ENCODE measurements around the gene SCRN2.

Gene SCRN2
- total RNA-seq, result 1.9 to 14.6 (median 7.1) reads per million in 18 experiments

GRCh38 chr17:47840742-47841487, at the start of gene SCRN2:
SCRN2 (minus strand) TSS chr17:47841273; CDS start chr17:47840843, 430 bp downstream.
- DNase-seq, result peak; percentile 87 to 92

DNA sequence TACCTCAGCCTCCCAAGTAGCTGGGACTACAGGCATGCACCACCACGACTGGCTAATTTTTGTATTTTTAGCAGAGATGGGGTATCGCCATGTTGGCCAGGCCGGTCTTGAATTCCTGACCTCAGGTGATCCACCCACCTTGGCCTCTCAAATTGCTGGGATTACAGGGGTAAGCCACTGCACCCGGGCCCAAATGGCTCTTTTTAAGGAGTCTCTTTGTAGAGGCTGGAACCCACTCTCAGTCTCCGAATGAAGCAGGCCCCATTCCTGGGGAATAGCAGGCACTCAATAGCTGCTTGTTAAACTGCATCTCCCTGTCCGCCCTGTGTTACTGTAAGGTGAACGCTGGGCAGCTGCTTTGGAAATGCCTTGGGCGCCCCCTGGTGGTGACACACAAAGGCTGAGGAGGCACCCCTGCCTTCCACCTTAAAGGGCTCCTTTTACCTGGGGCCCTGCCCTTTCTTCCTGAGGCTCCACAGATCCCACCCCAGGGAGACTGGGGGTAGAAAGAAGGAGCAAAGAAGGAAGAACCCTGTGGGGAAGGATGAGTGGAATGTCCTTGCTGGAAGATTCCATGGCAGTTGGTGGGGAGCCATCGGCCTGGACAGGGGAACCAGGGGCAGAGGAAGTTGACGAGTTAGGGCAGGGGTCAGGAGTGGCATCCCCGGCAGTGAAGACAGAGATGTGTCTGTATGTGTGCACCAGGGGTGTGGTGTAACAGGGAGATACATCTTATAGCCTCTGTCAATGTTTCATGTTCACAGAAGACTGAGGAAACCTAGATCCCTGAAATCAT, 48.9 kb upstream of the SCRN2 start:
- DNase-seq, result peak; percentile 75 to 82

DNA sequence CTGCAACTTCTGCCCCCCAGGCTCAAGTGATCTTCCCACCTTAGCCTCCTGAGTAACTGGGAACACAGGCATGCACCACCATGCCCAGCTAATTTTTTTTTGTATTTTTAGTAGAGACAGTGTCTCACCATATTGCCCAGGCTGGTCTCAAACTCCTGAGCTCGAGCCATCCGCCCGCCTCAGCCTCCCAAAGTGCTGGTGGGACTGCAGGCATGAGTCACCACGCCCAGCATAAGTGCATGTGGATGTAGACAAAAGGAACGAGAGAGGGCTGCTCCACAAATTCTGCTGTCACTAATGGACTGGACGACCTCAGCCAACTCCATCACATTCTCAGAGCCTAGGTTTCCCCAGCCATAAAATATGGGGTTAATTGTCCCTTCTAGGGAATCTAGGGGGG, 47.2 kb upstream of the SCRN2 start:
- no peak for DNase-seq

DNA sequence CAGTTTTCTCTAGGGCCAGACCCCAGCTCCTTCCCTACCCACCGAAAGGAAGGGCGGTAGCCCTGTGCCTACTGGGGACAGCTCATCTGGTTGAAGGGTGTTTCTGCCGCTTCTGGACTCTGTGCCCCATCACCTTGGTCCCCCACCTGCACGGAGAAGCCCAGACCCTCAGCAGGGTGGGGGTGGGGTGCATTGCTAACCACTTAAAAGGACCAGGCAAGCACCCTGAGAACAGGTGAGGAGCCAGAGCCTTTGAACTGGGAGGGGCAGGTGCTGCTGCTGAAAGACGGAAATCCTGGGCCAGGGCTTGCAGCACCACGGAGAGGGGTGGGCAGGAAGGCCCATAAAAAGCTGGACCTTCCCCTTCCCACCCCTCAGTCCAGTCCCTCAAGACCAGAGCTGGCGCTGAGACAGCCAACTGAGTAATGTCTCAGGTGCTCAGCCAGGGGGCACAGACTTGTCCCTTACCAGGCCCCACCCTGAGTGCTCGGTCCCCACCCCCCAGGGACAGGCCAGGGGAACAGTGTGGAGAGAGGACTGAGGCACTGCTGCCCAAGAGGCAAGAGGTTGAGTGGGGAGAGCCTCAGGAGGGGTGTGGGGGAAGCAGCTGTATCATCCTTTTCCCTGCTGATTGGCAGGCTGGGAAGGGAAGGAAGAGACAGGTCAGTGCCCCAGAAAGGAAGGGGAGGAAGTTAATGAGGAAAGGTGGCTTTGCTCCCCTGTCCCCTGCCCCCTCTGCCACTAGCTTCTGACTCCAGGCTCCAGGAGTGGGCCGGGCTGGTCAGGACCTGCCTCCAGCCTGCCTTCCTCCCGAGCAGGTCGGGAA, 44.0 kb upstream of the SCRN2 start:
- DNase-seq, result no peak

GRCh38 chr17:47884427-47884740, 43.3 kb upstream of the SCRN2 start:
- DNase-seq, result no peak

DNA sequence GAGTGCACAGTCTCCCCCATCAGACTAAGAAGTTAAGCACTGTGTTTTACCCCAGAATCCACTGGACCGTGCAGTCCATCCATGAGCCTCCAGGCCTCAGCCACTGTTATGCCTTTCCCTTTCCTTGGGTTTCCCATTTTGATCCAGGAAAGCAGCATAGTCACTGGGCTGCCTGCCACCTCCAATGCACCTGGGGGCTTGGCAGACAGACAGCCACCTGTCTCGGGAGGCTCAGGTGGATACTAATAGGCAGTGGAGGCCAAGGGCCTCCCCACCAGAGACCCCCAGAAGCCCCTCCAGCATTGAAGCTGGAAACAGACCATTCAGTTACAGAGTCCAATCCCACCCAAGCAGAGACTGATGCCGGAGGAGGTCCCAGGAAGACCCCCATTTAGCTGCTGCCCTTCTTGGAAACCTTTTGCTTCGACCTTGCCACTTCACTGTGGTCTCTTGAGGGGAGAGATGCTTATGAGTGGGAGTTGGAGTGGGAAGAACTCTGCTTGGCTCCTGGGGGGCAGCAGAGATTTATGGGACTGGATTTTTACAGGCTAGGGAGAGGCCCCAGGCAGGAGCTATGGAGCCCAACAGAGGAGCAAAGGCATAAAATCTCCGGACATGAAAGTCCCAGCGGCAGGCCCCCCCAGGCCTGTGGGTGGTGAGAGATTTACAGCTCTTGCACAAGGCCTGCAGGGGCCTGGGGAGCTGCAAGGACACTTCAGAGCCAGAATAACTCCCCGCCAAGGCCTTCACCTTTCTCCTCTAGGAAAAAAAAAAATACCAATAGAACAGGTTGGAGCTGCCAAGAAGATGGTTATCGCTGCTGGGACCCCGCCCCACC, 42.7 kb upstream of the SCRN2 start:
- no peak for DNase-seq

- no peak for DNase-seq
Observed at GRCh38 chr17:47882695-47883588, 41.9 kb upstream of the SCRN2 start.

- DNase-seq, result peak; percentile 20 to 42
Observed at GRCh38 chr17:47882247-47882646, 41.2 kb upstream of the SCRN2 start.

GRCh38 chr17:47879776-47880454, 38.8 kb upstream of the SCRN2 start:
- no peak for DNase-seq

DNA sequence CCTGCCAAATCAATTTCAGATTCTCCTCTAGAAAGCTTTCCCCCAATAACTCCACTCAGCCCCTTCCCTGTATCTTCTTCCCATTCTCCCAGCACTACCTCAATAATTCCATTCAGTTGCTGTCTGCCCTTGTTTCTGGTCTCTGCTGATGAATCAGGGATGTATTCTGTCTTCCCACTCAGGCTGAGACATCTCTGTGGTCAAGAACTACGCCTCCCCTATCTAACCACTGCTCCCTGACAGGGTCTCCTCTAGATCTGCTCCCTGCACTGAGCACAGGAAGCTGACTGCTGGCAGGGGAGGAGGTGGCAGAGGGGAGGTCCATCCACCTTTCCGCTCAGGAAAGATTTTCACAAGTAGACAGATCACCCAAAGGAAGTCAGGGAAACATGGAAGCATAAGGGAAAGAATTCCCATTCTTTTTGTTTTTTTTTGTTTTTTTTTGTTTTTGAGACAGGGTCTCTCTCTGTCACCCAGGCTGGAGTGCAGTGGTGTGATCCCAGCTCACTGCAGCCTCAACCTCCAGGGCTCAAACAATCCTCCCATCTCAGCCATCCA, 38.0 kb upstream of the SCRN2 start:
- peak in 1 of 2 donors; percentile 48 for DNase-seq

DNA sequence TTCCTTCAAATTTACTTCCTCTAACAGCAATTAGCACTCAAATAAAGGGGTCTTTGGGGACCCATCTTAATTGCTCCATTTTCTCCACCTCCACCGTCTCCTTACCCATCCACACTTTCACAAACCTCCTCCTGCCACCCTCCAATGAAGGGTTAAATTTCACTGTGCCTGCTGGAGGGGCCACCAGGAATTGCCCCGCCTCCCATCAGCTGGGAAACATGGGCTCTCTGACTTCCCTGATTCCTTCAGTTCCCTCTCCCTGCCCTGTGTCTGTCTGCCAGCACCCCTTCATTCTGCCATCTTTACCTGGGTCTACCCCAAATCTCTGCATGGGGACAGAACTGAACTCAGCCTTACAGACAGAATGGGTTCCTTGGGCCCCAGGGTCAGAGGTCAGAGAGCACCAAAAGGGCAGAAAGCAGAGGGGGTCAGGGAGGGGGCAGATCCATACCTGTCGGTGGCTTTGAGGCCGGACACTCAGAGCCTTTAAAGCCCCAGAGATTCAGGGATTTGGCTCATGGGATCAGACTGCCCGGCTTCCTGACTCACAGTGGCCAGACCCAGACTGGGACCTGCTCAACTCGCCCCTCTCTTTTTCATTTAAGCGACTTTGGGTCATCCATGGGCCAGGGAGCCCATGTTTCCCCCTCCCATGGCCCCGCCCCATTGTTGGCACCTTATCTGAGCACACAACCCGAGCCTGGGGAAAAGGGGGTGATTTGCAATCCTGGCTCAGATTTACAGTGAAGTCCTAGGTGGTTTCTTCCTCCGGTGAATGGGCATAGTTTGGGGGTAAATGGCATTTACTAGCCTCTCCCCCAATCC, 37.3 kb upstream of the SCRN2 start:
- DNase-seq, result no peak

- DNase-seq, result no peak
Observed at GRCh38 chr17:47877368-47878034, 36.4 kb upstream of the SCRN2 start.

DNA sequence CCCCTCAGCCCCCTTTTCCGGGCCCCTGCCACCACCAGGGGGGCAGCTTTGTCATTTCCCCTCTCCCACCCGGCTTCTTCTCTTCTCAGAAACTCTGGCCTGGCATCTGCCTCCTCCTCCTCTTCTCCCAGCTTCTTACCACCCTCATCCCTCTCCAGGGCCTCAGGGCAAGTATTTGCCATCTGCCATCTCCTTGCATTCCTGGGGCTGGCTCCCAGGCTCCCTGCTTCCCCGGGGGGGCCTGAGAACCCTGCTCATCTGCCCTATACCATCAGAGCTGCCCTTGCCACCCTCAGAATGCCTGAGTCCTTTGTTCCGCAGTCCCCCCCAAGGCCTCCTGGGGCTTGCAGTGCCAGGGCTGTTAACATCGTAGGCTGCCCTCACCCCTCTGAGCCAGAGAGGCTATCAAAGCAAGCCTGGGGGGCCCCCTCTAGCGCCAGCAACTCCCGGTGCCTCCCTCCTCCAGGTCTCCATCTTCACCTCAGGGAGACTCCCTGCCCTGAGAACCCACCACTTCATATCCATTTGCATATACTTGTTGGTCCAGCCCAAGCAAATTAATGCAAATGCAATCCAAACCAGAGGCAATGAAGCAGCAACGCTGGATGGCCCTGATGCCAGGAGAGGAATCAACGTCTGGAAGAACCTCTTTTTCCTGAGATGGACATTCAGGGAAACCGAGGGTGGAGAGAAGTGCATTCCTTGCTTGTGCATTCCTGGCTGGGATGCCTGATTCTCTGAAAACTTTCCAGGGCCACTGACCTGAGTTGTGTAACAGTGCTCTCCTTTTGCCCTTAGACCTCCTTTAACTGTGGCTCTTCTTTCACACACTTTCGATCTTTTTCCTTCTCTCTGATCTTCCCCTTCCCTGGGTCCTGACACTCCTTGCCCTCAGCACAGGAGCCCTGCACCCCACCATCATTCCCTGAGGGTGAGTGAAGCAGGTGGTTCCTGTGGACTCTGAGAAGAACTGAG, 34.2 kb upstream of the SCRN2 start:
- DNase-seq, result no peak

DNA sequence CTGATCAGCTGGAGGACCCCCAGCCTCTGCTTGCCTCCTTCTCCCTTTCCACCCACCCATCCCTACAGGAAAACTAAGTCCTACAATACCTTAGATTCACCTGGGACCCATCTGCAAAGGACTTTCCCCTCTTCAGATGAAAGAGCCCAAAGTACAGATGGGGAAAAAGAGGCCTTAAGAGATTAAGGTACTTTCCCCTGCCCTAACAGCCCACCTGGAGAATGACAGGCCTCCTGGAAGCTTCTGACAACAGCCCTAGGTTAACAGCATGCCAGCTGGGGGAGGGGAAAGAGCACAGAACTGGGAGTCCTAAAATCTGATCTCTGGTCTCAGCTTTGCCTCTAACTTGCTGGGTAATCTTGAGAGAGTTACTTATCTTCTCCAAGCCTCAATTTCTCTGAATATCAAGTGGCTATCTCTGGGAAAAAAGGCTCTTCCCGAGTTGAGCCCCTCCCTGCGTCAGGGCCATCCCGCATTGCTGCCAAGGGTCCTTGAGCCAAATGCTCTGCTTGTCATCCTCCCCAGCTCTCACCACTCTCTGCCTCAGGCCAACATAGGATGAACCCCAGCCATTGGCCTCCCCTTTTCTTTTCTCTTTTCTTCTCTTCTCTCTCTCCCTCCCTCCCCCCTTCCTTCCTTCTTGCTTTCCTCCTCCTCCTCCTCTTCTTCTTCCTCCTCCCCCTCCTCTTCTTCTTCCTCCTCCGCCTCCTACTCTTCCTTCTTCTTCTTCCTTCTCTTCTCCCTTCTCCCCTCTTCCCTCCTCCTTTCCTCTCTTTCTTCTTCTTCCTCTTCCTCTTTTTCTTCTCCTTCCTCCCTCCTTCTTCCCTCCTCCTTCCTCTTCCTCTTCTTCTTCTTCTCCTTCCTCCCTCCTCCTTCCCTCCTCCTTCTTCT, 32.4 kb upstream of the SCRN2 start:
- DNase-seq, result no peak

- no peak for DNase-seq
Observed at GRCh38 chr17:47872651-47873161, 31.6 kb upstream of the SCRN2 start.

DNA sequence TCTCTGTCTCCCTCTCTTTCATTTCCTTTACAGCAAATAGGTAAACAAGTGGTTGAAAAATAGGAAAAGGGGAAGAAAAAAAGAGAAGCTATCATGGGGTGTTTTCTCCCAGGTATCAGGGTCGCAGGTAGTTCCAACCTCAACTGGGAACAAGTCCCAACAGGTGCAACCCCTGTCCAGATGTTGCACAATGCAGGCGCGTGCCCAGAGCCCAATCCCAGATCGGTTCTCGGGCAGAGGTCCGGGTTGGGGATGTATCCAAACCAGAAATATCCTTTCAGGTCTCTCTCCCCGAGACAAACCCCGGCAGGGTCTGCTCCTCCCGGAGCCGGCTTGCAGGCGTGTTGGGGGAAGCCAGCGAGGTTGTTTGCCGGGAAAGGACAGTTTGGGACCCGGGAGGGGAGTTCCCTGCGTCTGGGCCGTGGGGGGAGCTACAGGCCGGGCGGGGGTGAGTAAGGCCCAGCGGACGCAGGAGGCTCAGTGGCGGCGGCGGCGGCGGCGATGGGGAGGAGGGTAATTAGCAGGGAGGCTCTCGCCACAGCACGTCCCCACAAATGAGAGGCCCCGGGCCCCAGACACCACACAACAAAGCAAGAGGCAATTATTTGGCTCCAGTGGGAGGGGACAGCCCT, 31.1 kb upstream of the SCRN2 start:
- DNase-seq, result no peak

Data from inflammatory macrophage (primary cell).